Measurements from ENCODE around the gene RFX3. TPM values are rescaled to one million over a fixed set of nuclear protein-coding genes. Genes with fewer than 3 reads are reported as not detected.

The RFX3 gene
- total RNA-seq, 1 experiment from 2014 or later, result 4.4 TPM

GRCh38 chr9:3241290-3241689 is 284.5 kb downstream of the RFX3 start:
- DNase-seq (ENCODE audit: extremely low read depth, low read depth), result no peak

GRCh38 chr9:3240656-3241268 is 285.0 kb downstream of the RFX3 start:
- DNase-seq (ENCODE audit: extremely low read depth, low read depth), result peak; percentile 44

- DNase-seq (ENCODE audit: extremely low read depth, low read depth), result no peak
These were observed 286.6 kb downstream of the RFX3 start for GRCh38 chr9:3239240-3239639.

- no peak for DNase-seq (ENCODE audit: extremely low read depth, low read depth)
These were observed 287.6 kb downstream of the RFX3 start for GRCh38 chr9:3238236-3238635.

- no peak for DNase-seq (ENCODE audit: extremely low read depth, low read depth)
These were observed 288.7 kb downstream of the RFX3 start for GRCh38 chr9:3237121-3237520.

- DNase-seq (ENCODE audit: extremely low read depth, low read depth), result no peak
These were observed 290.3 kb downstream of the RFX3 start for GRCh38 chr9:3235497-3235896.

- DNase-seq (ENCODE audit: extremely low read depth, low read depth), result no peak
These were observed 300.9 kb downstream of the RFX3 start for GRCh38 chr9:3224931-3225330.

GRCh38 chr9:3215658-3216057 is 310.1 kb downstream of the RFX3 start:
- DNase-seq (ENCODE audit: extremely low read depth, low read depth), result no peak

- no peak for DNase-seq (ENCODE audit: extremely low read depth, low read depth)
These were observed 311.1 kb downstream of the RFX3 start for GRCh38 chr9:3214741-3215140.

- no peak for DNase-seq (ENCODE audit: extremely low read depth, low read depth)
These were observed 320.2 kb downstream of the RFX3 start for GRCh38 chr9:3205421-3206095.

- no peak for DNase-seq (ENCODE audit: extremely low read depth, low read depth)
These were observed 325.4 kb downstream of the RFX3 start for GRCh38 chr9:3200331-3200774.

- no peak for DNase-seq (ENCODE audit: extremely low read depth, low read depth)
These were observed 332.0 kb downstream of the RFX3 start for GRCh38 chr9:3193791-3194190.

GRCh38 chr9:3191715-3192114 is 334.1 kb downstream of the RFX3 start:
- DNase-seq (ENCODE audit: extremely low read depth, low read depth), result no peak

GRCh38 chr9:3189113-3189861 is 336.5 kb downstream of the RFX3 start:
- DNase-seq (ENCODE audit: extremely low read depth, low read depth), result no peak

GRCh38 chr9:3186751-3187150 is 339.1 kb downstream of the RFX3 start:
- no peak for DNase-seq (ENCODE audit: extremely low read depth, low read depth)

- DNase-seq (ENCODE audit: extremely low read depth, low read depth), result peak; percentile 15
These were observed 344.5 kb downstream of the RFX3 start for GRCh38 chr9:3181049-3181953.

GRCh38 chr9:3180696-3181048 is 345.1 kb downstream of the RFX3 start:
- no peak for DNase-seq (ENCODE audit: extremely low read depth, low read depth)

GRCh38 chr9:3179711-3180110 is 346.1 kb downstream of the RFX3 start:
- DNase-seq (ENCODE audit: extremely low read depth, low read depth), result no peak

- DNase-seq (ENCODE audit: extremely low read depth, low read depth), result no peak
These were observed 347.9 kb downstream of the RFX3 start for GRCh38 chr9:3177936-3178335.

- no peak for DNase-seq (ENCODE audit: extremely low read depth, low read depth)
These were observed 348.5 kb downstream of the RFX3 start for GRCh38 chr9:3177146-3177761.
